GM19452 (cell line): ENCODE measurements around the gene POLR3K.

ENCODE experiments used
- ATAC-seq: cut with Tn5 transposase; IDR thresholded peaks from one replicate; pipeline ENCODE4 v1.9.1; 2021; ENCODE audit not compliant: unreplicated experiment

POLR3K gene

DNA sequence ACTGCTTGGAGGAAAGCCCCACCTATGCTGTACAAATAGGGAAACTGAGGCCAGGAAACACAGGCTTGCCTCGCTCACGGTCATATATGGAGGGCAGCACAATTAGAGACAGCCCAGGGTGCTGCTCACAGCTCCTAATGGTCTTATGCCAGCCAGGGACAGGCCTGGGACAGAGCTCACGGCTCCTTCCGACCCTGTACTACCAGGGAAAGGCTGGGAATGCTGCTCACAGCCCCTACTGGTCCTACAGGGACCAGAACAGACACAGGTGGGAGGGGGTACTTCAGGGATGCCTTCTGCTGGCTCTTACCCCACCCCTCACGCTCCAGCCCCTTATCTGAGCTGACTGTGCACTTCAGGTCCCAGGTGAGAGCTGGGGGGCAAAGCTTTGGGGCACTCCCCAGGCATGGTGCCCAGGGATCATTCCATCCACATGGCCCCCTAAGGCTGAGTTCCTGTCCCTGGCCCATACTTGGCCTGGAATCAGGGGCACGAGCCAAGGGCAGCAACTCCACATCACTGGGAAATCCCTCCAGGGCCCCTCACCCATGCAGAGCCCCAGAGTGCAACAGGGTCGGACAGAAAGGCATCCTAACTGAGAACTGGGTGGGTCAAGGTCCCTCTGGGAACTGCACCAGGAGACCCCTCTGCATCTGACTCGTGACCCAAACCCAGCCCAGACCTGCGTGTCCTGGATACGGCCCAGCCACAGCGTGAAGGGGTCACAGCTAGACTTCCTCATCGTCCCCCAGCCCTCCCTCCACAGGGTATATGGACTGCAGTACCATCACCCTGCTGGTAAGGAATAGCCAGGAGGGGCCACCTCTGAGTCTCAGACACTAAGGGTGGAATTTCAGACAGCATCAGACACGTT, 13.1 kb upstream of the POLR3K start:
- no peak for ATAC-seq

DNA sequence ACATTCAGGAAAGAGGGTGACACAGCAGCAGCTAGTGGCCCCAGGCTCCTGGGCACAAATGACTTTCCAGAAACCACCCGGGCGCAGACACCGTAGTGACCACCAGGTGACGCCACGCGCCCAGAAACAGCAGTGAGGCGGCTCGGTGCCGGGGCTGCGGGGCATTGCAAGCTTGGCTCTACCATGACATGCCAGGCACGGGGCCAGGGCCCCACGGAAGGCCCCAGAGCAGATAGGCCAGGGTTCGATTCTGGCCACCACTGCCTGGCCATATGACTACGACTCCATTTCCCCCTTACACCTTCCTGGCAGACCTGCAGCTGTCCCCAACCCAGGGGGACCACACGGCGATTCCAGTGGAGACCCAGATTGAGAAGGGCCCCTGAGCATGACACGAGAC, 12.3 kb upstream of the POLR3K start:
- ATAC-seq, result no peak

DNA sequence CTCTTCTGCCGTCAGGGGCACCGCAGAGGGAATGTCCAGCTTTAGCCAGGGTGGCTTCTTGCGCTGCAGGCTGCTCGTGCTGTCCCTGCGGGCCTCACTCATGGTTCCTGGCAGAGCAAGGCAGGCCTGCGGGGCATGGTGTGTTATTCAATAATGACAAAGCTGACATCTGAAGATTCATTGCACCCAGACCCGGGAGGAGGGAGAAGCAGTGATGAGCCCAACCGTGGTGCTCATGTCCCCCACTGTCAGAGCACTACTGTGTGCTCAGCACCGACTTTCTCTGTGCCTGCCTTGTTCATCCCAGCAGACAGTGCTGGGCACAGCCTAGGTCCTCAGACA, 11.5 kb upstream of the POLR3K start:
- ATAC-seq, result no peak

DNA sequence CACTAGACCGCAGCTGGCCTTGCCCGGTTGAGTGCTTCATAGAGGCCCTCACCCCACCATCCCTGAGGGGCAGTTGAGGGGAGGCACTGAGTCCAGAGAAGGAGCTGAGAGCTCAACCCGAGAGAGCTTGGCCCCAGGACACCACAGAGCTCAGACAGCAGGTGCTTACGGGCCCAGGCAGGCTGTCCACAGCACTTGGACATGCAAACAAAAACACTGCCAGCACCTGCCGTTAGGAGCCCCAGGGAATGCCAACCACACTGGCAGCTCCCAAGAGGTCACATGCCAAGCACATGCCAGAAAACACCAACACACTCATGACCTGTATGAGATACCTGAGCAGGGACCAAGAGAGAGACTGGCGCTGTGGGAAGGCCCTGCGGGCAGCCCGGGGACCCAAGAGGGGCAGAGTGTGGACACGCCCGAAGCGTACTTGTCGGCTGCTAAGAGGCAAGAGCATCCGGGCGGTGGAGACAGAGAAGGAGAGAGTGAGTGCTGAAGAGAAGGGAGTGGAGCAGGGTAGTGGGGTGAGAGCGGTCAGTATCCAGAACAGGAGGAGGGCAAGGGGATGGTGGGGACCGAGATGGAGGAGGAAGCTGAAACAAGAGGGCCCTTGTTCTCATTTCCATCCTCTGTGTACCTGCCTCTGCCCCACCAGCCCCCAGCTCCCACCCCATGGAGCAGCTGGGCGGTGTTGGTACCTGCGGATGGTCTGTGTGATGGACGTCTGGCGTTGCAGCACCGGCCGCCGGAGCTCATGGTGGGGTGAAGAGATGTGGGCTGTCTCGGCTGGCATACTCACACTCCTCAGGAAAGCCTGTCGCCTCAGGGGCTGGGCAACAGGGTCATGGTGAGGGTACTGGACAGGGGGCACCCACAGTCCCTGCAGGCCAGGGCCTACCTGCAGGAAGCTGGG, 10.8 kb upstream of the POLR3K start:
- no peak for ATAC-seq

DNA sequence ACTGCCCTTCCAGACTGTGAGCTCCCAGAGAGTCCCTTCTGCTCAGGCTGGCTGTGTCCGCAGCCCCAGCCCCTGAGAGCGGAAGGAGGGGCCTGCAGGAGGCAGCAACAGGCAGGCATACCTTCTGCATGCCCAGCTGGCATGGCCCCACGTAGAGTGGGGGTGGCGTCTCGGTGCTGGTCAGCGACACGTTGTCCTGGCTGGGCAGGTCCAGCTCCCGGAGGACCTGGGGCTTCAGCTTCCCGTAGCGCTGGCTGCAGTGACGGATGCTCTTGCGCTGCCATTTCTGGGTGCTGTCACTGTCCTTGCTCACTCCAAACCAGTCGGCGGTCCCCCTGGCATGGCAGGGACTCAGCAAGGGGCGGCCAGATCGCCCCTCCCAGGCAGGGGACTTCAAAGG, 10.1 kb upstream of the POLR3K start:
- no peak for ATAC-seq

DNA sequence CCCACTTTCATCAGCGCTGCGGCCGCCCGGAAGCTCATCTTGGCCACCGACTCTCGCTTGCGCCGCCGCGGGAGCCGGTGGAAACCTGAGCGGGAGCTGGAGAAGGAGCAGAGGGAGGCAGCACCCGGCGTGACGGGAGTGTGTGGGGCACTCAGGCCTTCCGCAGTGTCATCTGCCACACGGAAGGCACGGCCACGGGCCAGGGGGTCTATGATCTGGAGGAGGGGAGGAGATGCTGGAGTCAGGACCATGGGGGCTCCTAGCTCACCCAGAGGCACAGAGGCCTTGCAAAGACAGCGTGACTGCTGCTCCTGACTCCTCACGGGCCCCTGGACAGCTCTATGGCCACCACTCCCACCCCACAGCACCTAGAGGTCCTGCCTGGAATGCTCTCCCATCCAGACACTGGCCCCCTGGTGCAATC, 9.6 kb upstream of the POLR3K start:
- no peak for ATAC-seq

DNA sequence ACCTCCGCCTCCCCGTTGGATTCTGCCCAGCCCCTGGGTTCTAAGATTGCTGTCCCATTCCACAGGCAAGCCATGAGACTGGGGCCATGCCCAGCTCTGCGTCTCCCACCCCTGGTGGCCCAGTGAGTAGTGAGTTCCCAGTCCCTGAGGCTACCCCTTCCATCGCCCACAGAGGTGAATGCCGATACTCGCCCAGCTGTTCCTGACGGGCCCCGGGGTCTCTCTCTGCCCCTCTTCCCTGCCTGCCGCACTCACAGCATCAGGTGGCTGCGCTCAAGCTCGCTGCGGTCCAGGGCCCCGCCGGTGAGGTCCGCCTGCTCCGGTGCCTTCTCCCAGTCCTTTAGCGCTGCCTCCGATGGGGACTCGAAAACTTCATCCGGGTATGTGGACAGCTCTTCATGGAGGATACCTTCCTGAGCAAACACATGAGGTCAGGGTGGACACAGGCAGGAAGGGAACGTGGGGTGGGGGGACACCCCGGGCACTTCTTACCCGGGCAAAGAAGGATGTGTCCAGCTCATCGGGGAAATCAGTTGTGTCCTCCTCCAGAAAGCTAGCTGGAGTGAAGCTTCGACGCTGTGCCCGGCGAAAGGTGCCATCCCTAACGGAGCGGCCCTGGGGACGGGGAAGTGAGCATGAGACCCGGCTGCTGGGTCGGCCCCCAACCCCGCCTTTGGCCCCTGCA, 9.0 kb upstream of the POLR3K start:
- ATAC-seq, result no peak

DNA sequence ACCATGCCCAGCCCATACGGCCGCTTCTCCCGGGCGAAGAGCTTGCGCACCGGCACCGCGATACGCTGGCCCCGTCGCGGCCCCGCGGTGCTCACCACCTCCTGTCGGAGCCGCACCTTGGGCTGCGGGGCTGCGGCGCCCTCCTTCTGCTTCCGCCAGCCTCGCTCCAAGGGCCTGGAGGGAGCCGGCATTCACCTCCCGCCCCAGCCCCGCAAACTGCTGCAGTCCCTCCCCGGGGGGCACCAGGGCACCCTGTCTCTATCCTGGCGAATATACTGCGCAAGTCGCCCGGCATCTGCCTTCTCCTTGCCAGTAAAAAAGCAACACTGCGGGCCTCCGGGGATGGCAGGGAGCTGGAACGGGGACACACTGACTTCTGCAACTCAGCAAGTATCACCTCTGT, 8.5 kb upstream of the POLR3K start:
- no peak for ATAC-seq

DNA sequence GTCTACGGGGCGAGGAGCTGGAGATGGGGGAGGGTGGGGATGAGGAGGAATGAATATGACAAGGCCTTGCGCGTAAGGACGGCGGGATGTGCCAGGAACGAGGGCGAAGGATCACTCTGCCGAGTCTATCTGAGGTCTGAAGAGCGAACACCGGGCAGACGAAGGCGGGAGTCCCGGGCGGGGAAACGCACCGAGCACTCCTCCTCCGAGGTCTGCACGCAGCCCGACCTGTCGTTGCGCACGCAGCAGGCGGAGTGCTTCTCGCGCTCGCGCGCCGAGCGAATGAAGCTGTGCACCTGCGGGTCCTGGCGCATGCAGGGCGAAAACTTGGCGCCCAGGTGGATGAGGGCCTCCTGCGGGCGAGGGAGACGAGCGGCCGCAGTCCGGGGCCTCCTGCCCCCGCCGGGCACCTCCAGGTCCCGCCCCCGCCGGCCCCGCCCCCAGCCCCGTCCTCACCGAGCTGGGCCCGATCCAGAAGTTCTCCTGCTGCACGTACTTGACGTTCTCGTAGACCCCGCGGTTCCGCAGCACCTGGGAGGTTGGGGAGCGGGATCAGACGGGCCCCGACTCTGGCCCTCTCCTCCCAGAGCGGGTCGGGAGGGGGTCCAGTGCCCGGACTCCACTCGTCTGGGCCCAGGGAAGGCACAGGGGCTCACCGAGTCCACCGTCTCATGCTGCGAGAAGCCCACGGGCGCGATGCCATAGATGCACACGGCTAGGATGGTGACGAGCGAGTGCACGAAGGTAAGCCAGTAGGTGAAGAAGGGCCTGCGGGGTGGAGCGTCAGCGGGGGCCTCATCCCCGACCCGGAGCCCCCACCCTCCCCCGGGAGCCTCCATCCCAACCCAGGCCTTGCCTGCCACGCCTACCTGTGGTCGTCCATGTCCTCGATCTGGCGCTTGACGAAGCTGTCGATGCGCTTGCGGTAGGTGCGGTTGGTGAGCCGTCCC, 7.8 kb upstream of the POLR3K start:
- no peak for ATAC-seq

DNA sequence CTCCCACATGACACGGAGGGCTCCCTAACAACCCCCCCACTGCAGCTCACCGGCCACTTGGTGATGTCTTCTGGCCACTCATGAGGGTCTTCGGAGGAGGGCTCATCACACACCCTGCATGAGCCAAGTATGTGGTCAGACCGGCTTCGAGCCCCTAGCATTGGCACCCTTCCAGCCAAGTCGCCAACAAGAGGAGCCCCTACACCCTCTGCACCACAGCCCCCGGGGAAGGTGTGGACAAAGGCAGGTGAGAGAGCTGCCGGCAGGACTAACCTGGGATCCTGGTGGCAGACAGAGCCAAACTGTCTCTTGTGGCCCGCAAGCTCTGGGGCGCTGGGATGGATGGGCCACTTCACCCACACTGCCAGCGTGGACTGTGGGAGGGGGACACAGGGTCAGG, 6.8 kb upstream of the POLR3K start:
- no peak for ATAC-seq

DNA sequence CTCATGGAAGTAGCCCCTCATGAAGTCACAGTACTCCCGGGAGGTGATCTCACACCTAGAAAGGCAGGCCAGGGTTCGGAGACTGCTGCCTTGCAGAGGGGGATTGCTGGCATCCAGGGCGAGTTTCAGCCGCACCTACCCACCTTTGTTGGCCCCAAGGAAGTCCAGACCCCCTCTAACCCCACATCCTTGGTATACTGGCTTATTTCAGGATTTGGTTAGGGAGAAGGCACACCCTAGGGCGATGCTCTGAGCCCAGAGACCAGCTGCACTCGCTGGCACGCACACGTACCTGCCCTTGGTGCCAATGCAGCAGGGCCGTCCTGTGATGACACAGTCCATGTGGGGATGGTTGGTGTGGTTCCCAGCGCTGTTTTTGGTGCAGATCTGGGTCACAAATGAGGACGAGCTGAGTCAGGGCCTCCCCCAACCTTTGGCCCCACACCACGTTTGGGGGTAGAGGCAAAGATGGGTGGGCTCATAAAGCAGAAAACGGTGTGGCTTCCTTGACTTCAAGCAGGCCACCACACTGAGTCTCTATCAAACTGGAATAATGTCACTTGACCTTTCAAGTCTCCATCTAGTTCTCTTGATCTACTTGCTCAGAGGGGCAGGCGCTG, 6.1 kb upstream of the POLR3K start:
- ATAC-seq, result no peak

DNA sequence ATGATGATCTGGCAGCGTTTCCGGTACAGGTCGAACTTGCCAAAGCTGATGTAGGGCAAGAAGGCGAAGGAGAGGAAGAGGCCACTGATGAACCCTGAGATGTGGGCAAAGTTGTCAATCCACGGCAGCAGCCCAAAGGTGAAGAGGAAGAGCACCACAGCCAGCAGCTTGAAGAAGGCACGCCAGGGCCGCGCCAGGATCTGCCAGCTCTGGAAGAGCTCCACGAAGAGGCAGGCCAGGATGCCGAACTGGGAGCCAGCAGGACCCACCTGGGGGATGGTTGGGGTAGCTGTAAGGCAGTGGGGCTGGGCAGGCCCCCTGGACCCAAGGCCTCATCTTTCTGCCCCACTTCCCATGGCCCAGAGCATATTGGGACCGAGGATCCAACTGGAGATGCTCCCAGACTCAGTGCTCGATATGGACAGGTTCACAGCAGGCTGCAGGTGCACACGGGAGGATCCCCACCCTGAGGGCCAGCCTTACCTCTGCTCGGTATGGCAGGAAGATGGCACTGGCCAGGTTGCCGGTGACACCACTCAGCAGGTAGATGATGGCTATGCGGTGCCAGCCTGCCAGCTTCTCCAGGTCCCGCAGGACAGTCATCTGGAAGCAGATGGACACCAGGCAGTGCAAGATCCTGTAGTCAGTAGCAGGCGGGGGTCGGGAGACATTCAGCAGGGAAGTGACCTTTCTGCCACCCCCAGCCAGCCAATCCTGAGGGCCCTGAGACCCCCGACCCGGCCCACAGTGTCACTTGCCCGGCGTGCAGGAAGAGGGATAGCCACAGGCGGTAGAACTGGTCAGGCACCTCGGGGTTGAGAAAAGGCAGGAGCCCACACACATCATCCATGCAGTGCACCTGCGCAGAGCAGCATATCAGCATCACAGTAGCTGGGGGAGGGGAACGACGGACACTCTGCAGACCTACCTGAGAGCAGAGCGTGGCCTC, 5.4 kb upstream of the POLR3K start:
- no peak for ATAC-seq

DNA sequence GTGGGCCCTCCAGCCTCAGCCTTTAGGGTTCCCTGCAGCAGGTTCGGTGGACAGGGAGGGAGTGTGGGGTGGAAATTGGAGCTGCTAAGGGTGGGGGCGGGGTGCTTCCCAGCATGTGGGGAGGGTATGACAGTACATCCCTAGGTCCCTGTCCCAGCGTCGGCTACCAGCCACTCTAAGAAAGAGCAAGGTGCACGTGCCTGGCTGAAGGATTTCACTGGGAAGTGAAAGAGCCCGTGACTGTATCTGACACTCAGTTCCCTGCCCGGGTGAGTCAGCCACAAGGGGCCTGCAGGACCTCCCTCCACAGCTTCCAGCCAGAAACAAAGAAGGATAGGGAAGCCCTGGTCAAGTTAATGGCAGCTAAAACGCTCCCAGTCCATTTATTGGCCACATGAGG, 4.3 kb upstream of the POLR3K start:
- no peak for ATAC-seq

DNA sequence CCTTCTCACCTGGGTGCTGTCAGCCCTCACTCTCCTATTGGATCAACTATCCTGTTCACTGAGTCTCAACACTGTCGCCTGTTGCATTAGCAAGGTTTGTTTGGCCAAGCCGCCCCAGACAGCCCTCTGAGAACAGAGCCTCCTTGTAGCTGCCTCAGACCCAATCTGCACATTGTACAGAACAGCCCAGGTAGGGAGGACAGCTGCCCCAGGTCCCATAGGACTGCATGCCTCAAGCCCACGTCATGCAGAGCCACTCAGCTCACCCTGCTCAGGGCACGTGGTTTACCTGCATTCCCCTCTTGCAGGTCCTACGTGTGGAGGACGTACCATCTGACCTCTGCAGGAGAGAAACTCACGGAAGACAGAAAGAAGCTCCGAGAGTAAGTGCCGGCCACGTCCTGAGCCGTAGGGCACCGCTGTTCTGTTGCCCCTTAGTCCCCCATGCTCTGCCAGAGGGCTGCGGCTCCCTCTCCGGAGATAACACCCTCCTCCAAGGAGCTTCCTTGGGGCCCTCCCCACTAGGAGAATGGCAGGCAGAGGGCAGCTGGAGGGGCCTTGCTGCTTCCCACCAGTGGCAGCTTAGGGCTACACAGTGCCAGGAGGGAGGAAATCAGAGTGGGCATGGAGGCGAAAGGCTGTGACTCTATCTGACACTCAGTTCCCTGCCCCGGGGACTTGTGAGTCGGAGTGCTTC, 3.0 kb upstream of the POLR3K start:
- ATAC-seq, result no peak

DNA sequence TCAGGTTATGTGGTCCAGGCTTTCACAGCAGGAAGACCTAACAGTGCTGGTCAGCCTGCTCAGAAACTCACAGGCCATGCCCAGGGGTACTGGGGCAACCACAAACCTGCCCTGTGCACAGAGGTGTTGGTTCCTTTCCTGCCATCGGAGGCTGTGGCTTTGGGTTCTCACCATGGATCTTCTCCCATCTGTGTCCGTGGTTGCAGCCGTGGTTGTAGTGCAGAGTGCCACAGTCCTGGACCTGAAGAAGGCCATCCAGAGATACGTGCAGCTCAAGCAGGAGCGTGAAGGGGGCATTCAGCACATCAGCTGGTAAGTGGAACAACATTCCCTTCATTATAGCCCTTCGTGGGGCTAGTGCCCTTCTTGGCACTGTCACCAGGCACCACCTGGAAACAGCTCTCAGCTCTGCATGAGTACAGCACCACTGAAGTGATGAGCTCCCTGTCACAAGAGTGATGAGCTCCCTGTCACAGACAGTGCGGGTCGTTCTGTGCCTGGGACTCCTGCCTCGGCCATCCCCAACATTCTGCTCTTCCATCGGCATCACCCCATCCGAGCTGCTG, 2.2 kb upstream of the POLR3K start:
- no peak for ATAC-seq

DNA sequence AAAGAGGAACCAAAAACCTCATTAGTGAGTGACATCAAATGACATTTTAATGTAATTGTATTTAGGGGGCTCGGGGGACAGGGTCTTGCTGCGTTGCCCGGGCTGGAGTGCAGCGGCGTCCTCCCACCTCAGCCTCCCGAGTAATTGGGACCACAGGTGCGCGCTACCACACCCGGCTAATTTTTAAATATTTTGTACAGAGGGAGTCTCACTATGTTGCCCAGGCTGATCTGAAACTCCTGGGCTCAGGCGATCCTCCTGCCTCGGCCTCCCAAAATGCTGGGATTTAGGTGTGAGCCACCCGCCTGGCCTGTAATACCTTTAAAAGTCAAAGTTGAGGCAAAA, 801 bp upstream of the POLR3K start:
- ATAC-seq, result no peak

DNA sequence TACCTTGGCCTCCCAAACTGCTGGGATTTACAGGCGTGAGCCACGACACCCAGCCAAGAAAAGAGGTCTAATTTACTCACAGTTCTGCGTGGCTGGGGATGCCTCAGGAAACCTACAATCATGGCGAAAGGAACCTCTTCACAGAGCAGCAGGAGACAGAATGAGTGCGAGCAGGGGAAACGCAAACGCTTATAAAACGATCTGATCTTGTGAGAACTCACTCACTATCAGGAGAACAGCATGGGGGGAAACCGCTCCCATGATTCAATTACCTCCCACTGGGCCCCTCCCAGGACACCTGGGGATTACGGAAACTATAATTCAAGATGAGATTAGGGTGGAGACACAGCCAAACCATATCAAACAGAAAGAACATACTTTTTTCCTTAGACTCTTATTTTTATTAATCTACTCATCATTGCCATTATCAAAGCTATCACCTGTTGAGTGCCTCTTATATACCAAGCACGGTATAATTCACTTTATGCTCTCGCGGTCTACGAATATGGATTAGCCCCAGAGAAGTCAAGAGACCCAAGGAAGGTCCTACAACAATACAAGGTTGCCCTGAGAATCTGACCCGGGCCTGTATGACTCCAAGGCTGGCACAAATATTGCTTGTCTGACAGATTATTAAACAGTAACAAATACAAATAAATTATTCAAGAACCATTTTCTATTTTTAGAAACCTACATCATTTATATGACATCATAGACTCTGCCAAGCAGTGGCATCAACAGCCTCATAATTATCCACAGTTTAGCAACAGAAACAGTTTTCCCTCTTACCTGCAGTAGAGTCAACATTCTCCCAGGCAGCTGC, 2.4 kb downstream of the POLR3K start:
- ATAC-seq, result no peak
